Caki2 (cell line): ENCODE measurements around the gene MS4A7. TPM values are rescaled to one million over a fixed set of nuclear protein-coding genes. Genes with fewer than 3 reads are reported as not detected.

Experiments
- DNase-seq: peaks from one replicate; pipeline ENCODE4 v3.0.0-alpha.2; 2015; ENCODE audit warnings: low read depth
- in situ Hi-C: cut with HindIII; loops from 2 replicates; pipeline ENCODE4 v1.10.0; 2016; ENCODE audit warnings: low sequenced_read_pairs, low pct_unique_long_range_greater_than_20kb, mixed read lengths
- total RNA-seq: library from RNA; depleted of rRNA; stranded (reverse); fragments of >200 nt; shearing (Covaris generic); gene quantifications from 2 replicates; pipeline ENCODE4 v1.2.3, GENCODE V29; 2014; ENCODE audit warnings: low replicate concordance

Gene MS4A7
- total RNA-seq, 1 experiment from 2014 or later: not detected

DNA sequence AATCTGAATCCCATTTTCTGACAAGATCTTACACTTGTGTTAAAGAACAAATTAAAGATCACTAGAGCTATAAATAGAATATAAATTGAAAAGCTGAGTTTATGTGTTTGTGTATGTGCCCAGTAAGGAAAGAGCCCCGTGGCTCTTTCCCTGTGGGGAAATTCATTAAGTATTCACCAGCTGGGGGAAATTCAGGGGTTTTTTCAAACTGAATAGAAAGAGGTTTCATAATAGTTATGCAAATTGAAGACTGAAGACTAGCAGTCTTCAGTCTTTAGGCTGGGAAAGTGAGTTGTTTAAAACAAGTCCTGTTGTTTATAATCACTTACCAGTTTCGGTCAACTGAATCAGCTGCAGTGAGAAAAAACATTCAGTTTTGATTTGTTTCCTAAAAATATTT, 11.3 kb upstream of the MS4A7 start:
- in situ Hi-C loops: no loop called here
- DNase-seq: no peak

GRCh38 chr11:60367896-60368295, 10.4 kb upstream of the MS4A7 start:
- no peak for DNase-seq
- in situ Hi-C loops: no loop called here

- in situ Hi-C loops: no loop called here
- DNase-seq: no peak
Measured at GRCh38 chr11:60370252-60370810, 8.0 kb upstream of the MS4A7 start.

- in situ Hi-C loops: no loop called here
- no peak for DNase-seq
Measured at GRCh38 chr11:60370811-60371298, 7.5 kb upstream of the MS4A7 start.

DNA sequence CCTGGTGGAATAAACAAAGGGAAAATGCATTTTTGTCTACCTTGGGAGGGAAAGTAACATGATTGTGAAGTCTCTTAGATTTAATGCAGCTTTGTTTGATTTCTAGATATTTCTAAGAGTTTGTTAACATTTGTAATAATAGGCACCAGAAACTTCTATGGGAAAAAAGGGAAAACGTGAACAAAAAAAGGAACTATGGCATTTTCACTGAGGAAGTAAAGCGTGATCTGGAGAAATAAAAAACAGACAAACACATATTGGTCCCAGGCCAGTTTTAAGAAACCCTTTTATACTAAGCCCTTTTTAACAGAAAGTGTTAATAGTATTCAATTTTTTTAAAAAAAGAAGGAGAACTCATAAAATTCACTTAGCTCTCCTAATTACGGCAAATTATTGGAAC, 6.9 kb upstream of the MS4A7 start:
- in situ Hi-C loops: no loop called here
- no peak for DNase-seq

DNA sequence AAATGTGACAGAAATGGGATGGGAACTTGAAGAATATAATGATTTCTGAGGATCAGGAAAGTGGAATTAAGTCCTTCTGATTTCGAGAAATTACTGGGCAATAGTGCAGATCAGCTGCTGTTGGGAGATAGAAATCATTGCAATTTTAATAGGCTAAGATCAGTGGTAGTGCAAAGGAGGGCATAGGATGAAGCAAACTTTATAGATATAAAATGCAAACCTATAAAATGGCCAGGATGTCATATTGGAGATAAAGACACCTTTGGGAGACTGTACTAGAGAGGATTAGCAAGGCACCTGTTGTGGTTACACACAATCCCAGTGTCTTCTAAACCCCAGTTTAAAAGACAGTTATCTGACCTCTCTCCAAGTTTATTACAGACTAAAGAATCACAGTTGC, 6.5 kb upstream of the MS4A7 start:
- in situ Hi-C loops: no loop called here
- DNase-seq: no peak

DNA sequence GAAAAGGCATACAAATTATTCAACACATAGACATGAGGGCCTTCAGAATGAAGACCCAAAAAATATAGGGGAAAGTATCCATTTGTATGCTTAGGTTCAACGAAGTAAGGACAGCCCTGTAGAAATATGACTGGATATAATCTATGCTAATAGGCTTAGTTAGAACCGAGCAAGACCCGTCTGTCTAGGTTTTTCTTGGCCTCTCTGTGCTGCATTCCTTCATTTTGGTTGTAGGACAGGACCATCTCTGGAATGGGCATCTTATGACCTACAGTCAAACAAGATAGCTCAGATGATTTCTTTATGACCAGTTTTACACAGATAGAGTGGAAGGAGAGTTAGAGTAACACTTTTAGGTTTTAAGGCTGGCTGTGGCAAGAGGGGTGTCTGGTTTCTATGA, 5.6 kb upstream of the MS4A7 start:
- in situ Hi-C loops: no loop called here
- DNase-seq: no peak

DNA sequence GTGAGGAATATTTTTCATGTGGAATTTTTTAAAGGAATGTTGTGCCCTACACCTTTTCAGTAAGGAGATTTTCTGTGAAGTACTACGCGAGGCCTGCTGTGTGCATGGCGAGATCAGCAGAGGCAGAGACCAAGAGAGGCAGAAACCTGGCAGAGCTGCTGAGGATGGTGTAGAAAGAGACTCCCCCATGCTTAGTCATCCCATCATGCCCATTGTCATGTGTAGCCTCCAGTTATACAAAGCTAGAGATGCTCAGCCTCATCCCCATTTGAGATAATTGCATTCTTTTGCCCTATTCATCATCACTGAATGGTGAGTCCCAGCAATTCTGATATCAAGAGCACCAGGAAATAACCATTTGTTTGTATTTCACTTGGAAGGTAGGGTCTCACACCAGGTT, 3.0 kb upstream of the MS4A7 start:
- in situ Hi-C loops: no loop called here
- no peak for DNase-seq

GRCh38 chr11:60376601-60377000, 1.7 kb upstream of the MS4A7 start:
- DNase-seq: no peak
- in situ Hi-C loops: no loop called here

DNA sequence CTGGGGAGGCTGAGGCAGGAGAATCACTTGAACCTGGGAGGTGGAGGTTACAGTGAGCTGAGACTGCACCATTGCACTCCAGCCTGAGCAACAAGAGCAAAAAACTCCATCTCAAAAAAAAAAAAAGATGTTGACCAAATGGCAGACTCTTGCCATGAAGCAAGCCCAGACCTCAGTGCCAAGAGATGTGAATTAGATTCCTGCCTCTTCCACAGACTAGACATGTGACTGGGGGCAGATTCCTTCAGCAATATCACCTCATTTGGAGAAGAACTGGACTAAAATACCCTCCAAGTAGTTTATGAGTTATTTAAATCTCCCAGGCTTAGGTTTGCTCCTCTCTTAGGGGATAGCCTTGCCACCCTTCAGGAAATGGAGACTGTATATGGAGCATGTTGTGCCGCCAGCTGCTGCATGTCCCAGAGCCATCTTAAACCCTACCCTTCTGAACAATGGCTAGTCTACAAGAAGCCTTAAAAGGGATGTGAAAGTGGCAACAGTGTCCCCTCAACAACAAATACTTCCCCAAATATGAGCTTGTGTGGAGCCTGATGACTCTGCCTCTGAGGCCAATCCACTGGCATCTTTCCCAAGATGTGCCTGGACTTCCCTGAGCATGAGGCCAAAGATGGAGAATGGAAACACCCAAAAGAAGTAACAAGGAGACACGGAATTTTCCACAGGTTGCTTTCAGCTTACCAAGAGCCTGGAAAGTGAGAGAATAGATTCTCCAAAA, 763 bp upstream of the MS4A7 start:
- no peak for DNase-seq
- in situ Hi-C loops: no loop called here

GRCh38 chr11:60389279-60389910, 11.1 kb downstream of the MS4A7 start:
- in situ Hi-C loops: no loop called here
- no peak for DNase-seq

GRCh38 chr11:60390419-60390818, 12.1 kb downstream of the MS4A7 start:
- no peak for DNase-seq
- in situ Hi-C loops: no loop called here

DNA sequence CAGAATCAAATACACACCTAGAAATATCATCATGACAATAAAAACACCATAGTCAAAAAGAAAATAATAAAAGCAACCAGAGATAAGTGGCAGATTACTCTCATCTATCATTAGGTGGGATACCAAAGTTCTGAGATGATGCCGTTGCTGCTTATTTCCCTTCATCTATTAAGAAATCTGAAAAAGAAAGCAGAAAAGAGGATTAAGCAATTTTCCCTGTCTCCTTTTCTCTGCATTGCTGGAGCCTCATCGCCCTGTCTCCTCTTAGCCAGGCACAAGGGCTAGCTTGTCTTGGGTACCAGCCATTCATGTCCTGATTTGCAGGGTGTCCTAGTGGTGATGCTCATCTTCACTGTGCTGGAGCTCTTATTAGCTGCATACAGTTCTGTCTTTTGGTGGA, 14.0 kb downstream of the MS4A7 start:
- no peak for DNase-seq
- in situ Hi-C loops: no loop called here

DNA sequence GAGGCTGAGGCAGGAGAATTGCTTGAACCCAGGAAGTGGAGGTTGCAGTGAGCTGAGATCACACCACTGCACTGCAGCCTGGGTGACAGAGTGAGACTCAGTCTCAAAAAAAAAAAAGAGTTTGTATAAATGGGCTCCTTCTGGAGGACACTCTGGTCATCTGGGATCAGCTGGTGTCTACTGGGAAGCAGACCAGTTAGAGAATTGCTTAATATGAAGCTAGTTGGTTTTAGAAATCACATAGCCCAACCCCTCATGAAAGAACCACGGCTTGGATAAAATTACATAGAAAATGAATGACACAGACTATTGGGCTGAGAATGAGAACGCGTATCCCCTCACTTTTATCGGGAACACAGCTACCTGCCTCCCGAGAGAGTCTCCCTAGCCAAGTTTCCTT, 14.7 kb downstream of the MS4A7 start:
- no peak for DNase-seq

DNA sequence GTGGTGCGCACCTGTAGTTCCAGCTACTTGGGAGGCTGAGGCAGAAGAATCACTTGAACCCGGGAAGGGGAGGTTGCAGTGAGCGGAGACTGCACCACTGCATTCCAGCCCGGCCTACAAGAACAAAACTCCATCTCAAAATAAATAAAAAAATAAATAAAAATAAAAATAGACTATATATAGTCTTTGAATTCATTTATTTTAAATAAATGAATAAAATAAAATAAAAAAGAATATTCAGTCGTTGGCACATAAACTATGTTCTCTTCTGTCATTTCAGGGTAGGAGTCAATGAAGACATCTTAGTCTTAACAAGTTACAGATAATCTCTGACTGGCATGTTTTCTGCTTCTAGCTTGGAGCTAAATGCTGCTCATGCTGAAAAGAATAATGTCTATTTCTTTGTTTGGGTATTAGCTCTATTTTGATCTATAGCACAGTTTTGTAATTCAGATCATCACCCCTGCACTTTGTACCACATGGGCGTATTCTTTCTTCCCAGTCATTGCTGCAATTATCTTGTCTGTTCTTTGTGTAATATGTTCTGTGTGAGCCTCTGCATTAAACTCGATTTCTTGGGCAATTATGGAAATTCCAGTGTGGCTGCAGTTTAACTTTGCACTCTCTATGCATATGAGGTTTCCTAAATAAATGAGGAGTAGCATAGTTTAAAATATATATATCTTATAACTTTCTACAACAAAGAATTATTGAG, 16.5 kb downstream of the MS4A7 start:
- no peak for DNase-seq
- in situ Hi-C loops: no loop called here

More for the DNA sequence above, 14.7 kb downstream of the MS4A7 start:
- in situ Hi-C loops: no loop called here

DNA sequence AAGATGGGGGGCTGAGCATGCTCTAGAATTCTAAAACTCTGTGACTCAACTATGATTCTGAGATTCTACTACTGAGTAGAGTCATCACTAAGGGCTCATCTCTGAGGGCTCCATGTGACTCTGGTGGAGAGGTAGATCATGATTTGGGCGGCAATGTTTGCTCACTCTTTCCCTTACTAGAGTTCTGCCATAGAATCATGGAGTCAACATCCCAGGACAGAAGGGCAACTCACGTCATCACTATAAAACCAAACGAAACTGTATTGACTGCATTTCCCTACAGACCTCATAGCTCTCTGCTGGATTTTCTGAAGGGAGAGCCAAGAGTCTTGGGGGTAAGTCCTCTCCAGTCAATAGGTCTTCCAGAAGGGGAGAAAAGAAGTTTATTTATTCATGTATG, 18.1 kb downstream of the MS4A7 start, which contains the start of gene MS4A14:
Gene MS4A14 (plus strand): TSS at position 78 of the 400 bp plus-strand sequence. CDS start 120 bp downstream, at position 198.
- DNase-seq: no peak
- in situ Hi-C loops: no loop called here

GRCh38 chr11:60396799-60397198, 18.5 kb downstream of the MS4A7 start:
- no peak for DNase-seq
- in situ Hi-C loops: no loop called here

DNA sequence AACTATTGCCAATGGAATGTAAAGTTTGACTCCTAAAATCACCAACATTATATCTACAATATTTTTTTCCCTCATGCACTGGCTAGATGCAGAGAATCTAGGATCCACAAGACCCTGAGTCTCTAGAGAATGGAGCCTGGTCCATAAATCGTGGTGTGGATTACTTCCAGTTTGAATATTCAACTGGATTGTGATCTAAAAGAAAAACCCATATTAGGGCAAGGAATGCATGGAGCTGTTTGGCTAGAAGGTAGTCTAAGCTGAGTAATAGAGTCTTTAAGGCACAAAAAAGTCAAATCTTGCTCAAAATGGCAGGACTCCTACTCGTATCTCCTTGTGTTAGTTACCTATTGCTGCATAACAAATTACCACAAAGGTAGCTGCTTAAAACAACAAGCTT, 41.7 kb downstream of the MS4A7 start:
- in situ Hi-C loops: no loop called here
- DNase-seq: no peak

DNA sequence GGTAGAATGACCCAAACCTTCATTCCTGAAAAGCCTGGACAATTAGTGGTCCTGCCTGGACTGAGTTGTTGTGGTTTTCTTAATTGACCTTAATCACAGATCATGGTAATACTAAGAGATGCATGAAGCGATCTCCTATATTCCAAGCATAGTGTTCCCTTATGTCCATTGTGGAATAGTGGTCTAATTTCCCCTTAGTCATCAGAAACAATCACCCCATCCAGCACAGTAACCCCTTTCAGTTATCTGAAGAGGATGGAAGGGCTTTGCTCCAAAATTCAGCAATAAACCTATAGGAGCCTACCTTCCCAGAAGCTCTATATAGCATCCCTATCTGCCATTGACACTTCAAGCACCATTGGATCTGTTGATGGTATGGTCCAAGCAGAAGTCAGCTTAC, 44.3 kb downstream of the MS4A7 start:
- in situ Hi-C loops: no loop called here
- DNase-seq: no peak
